Measurements from ENCODE around the gene INVS.
"Not testable (repeated sequence)": the region's sequence is repeated elsewhere in the genome, so short reads cannot be mapped to it uniquely, and the experiment has no call there.

INVS gene

GRCh38 chr9:100285080-100285479, 186.0 kb downstream of the INVS start:
- DNase-seq = no peak

GRCh38 chr9:100285601-100286000, 186.6 kb downstream of the INVS start:
- DNase-seq = no peak

DNA sequence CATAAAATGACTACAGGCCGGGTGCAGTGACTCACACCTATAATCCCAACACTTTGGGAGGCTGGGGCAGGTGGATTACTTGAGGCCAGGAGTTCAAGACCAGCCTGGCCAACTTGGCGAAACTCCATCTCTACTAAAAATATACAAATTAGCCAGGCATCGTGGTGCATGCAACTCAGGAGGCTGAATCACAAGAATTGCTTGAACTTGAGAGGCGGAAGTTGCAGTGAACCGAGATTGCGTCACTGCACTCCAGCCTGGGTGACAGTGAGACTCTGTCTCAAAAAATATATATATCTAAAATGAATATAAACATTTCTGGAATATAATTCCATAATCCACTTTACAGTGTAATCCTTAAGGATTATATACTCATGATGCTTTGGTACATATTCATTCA, 187.2 kb downstream of the INVS start:
- peak; percentile 76 for DNase-seq

DNA sequence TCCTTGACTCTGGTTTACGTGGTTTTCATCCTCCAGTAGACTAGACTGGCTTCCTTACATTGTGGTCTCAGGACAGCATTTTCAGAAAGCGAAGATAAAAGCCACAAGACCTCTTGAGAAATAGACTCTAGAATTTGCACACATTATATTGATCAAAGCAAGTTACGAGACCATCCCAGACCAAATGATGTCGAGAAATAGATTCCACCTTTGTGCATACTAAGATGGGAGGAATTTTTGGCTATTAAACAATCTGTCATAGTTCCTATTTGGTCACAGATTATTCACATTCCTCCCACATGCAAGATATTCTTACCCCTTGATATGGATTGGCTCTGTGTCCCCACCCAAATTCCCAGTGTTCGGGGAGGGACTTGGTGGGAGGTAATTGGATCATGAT, 188.1 kb downstream of the INVS start:
- peak; percentile 70 for DNase-seq

DNA sequence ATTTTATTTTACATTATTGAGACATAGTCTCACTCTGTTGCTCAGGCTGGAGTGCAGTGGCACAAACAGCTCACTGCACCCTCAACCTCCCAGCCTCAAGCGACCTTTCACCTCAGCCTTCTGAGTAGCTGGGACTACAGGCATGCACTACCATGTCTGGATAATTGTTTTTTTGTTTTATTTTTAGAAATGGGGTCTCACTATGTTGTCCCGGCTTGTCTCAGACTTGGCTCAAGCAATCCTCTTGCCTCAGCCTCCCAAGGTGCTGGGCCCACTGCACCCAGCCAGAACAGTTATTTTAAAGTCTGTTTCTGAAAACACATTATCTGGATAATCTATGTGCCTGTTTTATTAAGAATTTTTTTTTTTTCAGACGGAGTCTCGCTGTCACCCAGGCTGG, 191.7 kb downstream of the INVS start:
- no peak for DNase-seq

- DNase-seq = no peak
Measured at GRCh38 chr9:100292414-100292813, 193.4 kb downstream of the INVS start.

DNA sequence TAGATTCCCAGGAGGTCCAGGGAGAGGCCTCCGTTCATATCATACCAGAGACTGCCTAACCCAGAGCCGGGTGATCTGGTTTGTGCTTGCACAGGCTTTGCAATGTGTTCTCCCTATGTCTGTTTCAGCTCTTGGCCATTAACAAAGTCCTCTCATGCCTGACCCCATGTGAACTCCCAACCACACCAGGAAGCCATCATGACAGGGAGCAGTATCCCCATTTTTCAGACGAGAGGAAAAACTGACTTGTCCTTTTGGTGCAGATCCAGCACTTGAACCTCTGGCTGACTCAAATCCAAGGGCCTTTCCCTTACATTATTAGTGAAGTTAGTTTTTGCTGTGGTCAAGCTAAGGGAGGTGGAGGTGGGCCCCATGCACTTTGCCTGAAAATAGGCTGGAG, 195.3 kb downstream of the INVS start:
- no peak for DNase-seq

- no peak for DNase-seq
Measured at GRCh38 chr9:100294806-100295205, 195.8 kb downstream of the INVS start.

DNA sequence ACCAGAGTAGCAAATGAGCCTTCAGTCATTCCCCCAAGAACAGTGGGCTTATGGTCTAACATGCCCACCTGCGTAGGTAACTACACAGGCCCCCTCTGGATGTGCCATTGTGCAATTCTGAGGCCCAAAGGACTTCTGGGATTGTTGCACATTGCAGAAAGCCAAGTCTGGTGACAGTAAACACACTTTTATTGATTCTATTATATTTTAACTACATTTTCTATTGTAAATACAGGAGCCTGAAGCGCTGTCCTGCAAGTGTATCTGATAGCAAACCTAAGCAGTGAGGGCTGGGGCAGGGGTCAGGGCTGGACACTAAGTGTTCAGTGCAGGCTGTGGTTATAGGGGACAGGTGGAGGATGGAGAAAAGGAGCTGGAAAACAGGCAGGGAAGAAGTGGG, 196.2 kb downstream of the INVS start:
- DNase-seq = no peak

DNA sequence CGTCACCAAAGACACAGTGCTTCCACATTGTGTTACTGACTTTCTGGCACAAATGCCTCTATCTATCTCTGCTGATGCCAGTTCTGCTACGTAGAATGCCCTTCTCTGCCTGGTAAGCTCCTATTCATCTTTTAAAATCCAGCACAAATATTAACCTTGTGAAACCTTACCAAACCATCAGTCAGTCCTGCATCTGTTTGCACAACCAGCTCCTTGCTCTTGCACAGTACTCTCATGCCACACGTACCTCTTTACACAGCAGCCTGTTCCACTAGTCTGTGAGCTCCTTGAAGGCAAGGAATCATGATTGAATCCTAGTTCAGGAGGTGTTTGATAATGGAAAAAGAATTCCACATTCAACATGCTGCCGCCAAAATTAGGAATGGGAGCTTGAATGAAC, 197.4 kb downstream of the INVS start:
- no peak for DNase-seq

- DNase-seq = no peak
Measured at GRCh38 chr9:100298378-100298777, 199.3 kb downstream of the INVS start.

- DNase-seq = no peak
Measured at GRCh38 chr9:100303747-100304146, 204.7 kb downstream of the INVS start.

- DNase-seq = no peak
Measured at GRCh38 chr9:100306283-100306682, 207.2 kb downstream of the INVS start.

DNA sequence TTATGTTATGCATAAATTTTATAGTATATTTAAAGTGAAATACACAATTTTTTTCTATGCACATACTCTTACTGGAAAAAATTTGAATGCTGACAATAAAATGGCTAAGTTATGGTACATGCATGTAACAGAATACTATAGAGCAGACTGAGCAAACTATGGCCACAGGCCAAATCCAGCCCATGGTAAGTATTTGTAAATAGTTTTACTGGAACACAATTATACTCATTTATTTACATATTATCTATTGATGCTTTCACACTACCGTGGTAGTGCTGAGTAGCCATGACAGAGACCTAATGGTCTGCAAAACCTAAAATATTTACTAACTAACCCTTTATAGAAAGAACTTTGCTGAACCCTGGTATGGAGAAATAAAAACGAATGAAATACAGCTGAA, 208.0 kb downstream of the INVS start:
- no peak for DNase-seq

- no peak for DNase-seq
Measured at GRCh38 chr9:100308965-100309564, 210.0 kb downstream of the INVS start.

- no peak for DNase-seq
Measured at GRCh38 chr9:100309992-100310391, 210.9 kb downstream of the INVS start.

GRCh38 chr9:100315561-100315960, 216.5 kb downstream of the INVS start:
- DNase-seq = no peak

DNA sequence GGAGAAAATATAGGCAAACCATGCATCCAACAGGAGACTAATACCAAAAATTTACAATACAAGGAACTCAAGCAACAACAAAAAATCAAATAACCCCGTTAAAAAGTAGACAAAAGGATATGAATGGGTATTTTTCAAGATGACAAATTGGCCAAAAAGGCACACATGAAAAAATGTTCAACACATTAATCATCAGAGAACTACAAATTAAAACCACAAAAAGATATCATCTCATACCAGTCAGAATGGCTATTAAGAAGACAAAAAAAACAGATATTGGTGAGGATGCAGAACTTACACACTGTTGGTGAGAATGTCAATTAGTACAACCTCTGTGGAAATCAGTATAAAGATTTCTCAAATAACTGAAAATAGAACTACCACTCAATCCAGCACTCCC, 218.7 kb downstream of the INVS start:
- DNase-seq = no peak

GRCh38 chr9:100322954-100323536, 224.0 kb downstream of the INVS start:
- peak; percentile 24 for DNase-seq

DNA sequence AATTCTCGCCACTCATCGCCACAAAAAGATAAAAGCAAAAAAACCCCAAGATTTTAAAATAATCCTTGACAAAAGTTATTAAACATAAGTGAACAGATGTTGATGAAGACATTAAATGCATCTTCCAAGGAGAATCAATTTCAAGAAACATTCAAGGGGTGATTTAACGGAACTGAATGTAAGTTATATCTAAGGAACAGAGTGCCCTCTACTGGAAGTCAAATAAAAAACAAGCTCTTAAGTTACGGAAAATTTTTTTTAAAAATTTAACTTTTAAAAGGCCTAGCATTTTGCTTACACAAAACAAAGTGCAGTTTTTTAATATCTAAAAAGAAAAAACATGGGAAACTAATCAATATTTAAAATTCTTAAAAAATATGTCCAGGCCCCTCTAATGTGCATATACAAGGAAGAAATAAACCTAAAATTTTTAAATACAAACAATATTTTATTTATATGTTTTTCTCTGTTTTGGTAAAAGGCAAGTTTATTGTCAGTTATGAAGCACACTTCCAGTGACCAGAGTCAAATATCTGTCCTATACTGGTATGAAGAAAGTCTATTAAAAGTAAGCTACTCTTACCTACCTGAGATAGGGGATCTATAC, 225.7 kb downstream of the INVS start:
- peak; percentile 47 for DNase-seq

DNA sequence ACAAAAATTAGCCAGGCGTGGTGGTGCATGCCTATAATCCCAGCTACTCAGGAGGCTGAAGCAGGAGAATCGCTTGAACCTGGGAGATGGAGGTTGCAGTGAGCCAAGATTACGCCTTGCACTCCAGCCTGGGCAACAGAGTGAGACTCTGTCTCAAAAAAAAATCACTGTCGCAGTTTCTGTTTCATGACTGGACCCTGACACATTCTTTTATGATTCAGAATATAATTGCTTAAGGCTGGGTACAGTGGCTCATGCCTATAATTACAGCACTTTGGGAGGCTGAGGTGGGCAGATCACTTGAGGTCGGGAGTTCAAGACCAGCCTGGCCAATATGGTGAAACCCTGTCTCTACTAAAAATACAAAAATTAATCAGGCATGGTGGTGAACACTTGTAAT, 239.7 kb downstream of the INVS start:
- DNase-seq = not testable (repeated sequence)

- DNase-seq = no peak
Measured at GRCh38 chr9:100340224-100340623, 241.2 kb downstream of the INVS start.

DNA sequence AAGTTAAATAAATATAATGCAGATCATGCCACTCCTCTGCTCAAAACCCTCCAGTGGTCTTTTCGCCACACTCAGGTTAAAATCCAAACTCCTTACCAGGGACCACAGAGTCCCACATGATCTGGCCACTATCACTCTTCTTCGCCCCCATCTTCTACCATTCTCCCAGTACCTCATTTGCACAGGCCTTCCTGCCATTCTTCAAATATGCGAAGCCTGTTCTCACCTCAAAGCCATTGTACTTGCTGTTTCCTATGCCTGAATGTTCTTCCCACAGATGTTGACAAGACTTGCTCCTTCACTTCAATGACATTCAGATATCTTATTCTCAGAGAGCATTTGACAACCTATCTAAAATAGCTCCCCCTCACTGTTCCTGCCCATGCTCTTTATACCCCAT, 242.8 kb downstream of the INVS start:
- DNase-seq = no peak

DNA sequence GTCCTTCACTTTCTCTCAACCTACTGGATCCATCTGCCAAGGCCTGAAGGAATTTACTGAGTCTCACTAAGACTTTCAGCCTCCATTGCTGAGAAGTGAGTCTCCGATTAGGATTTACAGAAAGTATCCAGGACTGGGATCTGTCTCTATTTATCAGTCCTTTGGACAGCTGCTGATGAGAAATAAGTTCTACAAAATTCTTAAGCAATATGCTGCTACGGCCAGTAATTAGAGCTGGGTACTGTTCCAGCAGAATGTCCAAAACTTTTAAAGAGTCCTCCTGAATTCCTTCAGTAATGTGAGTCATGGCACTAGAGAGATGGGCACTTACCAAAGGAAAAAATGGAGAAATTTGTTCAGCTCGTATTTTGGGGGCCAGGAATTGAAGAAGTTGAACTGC, 247.8 kb downstream of the INVS start:
- DNase-seq = no peak

GRCh38 chr9:100350188-100350587, 251.1 kb downstream of the INVS start:
- DNase-seq = no peak
